NB4 (cell line): ENCODE data around the gene ZSWIM5.

Experiments used
- DNase-seq: peaks from one replicate; pipeline ENCODE4 v3.0.0; 2010; ENCODE audit warnings: low read depth
- H3K4me3 ChIP-seq: one replicate; pipeline ENCODE4 v1.5.1; 2011; ENCODE audit warnings: mild to moderate bottlenecking, low read depth, low read length, moderate library complexity
- CTCF ChIP-seq: IDR thresholded peaks from one replicate; pipeline ENCODE4 v1.5.1; 2012; ENCODE audit warnings: low read depth, low read length
- MAX ChIP-seq: IDR thresholded peaks from 2 replicates; pipeline ENCODE4 v1.6.1; 2011; ENCODE audit warnings: low read depth, low read length
- MYC ChIP-seq: IDR thresholded peaks from 2 replicates; pipeline ENCODE4 v1.6.1; 2011; ENCODE audit warnings: low read depth, low read length
- POLR2A ChIP-seq: IDR thresholded peaks from 2 replicates; pipeline ENCODE4 v1.6.1; 2011; ENCODE audit warnings: mild to moderate bottlenecking; ENCODE audit not compliant: insufficient read length; ENCODE audit errors: extremely low read depth

Gene ZSWIM5

GRCh38 chr1:45221716-45222115 is 15.3 kb upstream of the ZSWIM5 start:
- no peak overlapping the region for H3K4me3 ChIP-seq
- DNase-seq = no peak
- no peak for TF ChIP-seq POLR2A
- no peak for TF ChIP-seq MYC
- no peak for TF ChIP-seq CTCF

- no peak for DNase-seq
- H3K4me3 ChIP-seq = no peak overlapping the region
- no peak for TF ChIP-seq MYC
- no peak for TF ChIP-seq MAX
- TF ChIP-seq POLR2A = no peak
- TF ChIP-seq CTCF = no peak
Measured at GRCh38 chr1:45216861-45217260, 10.5 kb upstream of the ZSWIM5 start.

- TF ChIP-seq POLR2A (no peak), CTCF (no peak), MAX (no peak), MYC (no peak)
- no peak for DNase-seq
Measured at GRCh38 chr1:45216200-45216541, 9.8 kb upstream of the ZSWIM5 start.

GRCh38 chr1:45215485-45216199 is 9.2 kb upstream of the ZSWIM5 start:
- TF ChIP-seq MAX (no peak), POLR2A (no peak)
- DNase-seq = no peak
- no peak overlapping the region for H3K4me3 ChIP-seq

More at GRCh38 chr1:45216200-45216541, 9.8 kb upstream of the ZSWIM5 start:
- H3K4me3 ChIP-seq = no peak overlapping the region

- TF ChIP-seq MAX (no peak), CTCF (no peak), MYC (no peak), POLR2A (no peak)
- no peak overlapping the region for H3K4me3 ChIP-seq
- DNase-seq = no peak
Measured at GRCh38 chr1:45213892-45214291, 7.5 kb upstream of the ZSWIM5 start.

GRCh38 chr1:45211076-45211475 is 4.7 kb upstream of the ZSWIM5 start:
- DNase-seq = no peak
- no peak overlapping the region for H3K4me3 ChIP-seq
- no peak for TF ChIP-seq CTCF
- no peak for TF ChIP-seq MYC
- no peak for TF ChIP-seq POLR2A
- no peak for TF ChIP-seq MAX
